HepG2 (cell line): ENCODE data around the gene SLC6A16. TPM values are rescaled to one million over a fixed set of nuclear protein-coding genes. Genes with fewer than 3 reads are reported as not detected.

Source experiments
- ATAC-seq: fragments of 200-7000 bp; cut with Tn5 transposase; 3 replicates; pipeline ENCODE4 v1.9.1; 2020; ENCODE audit warnings: mild to moderate bottlenecking, moderate library complexity
- BruUV-seq: library from RNA; stranded (reverse); fragments of 400-500 nt; replicated peaks from 2 replicates; lab custom pipeline; 2021; lab: Mats Ljungman, UMichigan
- CTCF ChIA-PET: fragments of 300-600 bp; formaldehyde crosslinking; extraction: SDS; loops from one replicate; lab custom pipeline; 2021; ENCODE audit warnings: low total read pairs, inconsistent platforms, low intra/inter-chr PET ratio; lab: Yijun Ruan, JAX
- POLR2A ChIA-PET: fragments of 350-600 bp; sonication (Branson Sonifier 250); formaldehyde crosslinking; loops from one replicate; lab custom pipeline; 2020; ENCODE audit warnings: antibody characterized with exemption, inconsistent platforms; lab: Yijun Ruan, JAX
- DNase-seq: peaks from one replicate; pipeline ENCODE4 v3.0.0-alpha.2; 2015; ENCODE audit warnings: low spot score
- FAIRE-seq: peaks from 3 replicates; lab custom pipeline; 2011; peaks lifted over from hg19 to GRCh38; lab: Jason Lieb, UNC
- H2AFZ ChIP-seq: one replicate; pipeline ENCODE4 v1.6.1; 2011; ENCODE audit warnings: low read length, inconsistent platforms
- H3K27ac ChIP-seq: fragments of 300-600 bp; 3 replicates; pipeline ENCODE4 v1.8.0; 2011; ENCODE audit warnings: mixed run types, mild to moderate bottlenecking, mixed read lengths, low read length, inconsistent platforms; ENCODE audit not compliant: insufficient read depth; ENCODE audit errors: extremely low read length
- H3K27me3 ChIP-seq, 2 experiments: fragments of 200-600 bp in 1 of 2; 2 replicates in 1 of 2; 3 replicates in 1 of 2; pipeline versions ENCODE4 v1.6.0 to v1.8.0; 2011; ENCODE audit warnings: low read length in 2 of 2, mild to moderate bottlenecking in 2 of 2, moderate library complexity in 2 of 2, inconsistent platforms in 1 of 2; ENCODE audit not compliant: insufficient read depth in 2 of 2, control insufficient read depth in 1 of 2
- H3K36me3 ChIP-seq, 2 experiments: fragments of 200-600 bp in 1 of 2; replicated peaks in 1 of 2; 2 replicates in 1 of 2; 3 replicates in 1 of 2; pipeline versions ENCODE4 v1.5.1 to v1.8.0; 2011; ENCODE audit warnings: low read length in 2 of 2, inconsistent platforms in 1 of 2; ENCODE audit not compliant: insufficient read depth in 2 of 2, control insufficient read depth in 1 of 2
- H3K4me1 ChIP-seq: 2 replicates; pipeline ENCODE4 v1.5.1; 2012; ENCODE audit warnings: low read length, inconsistent platforms; ENCODE audit not compliant: insufficient read depth
- H3K4me2 ChIP-seq: 2 replicates; pipeline ENCODE4 v1.6.0; 2011; ENCODE audit warnings: low read depth, low read length, inconsistent platforms
- H3K4me3 ChIP-seq, 3 experiments: fragments of 200-600 bp in 1 of 3; sonication (generic), shearing (Covaris generic) in 1 of 3; replicated peaks in 1 of 3; 2 replicates each; pipeline ENCODE4 v1.5.1; 2011 to 2016; ENCODE audit warnings: low read length in 3 of 3, inconsistent platforms in 2 of 3, low read depth in 2 of 3, mild to moderate bottlenecking in 2 of 3, control low read depth in 1 of 3, mixed read lengths in 1 of 3; ENCODE audit not compliant: insufficient read depth in 1 of 3
- H3K79me2 ChIP-seq: one replicate; pipeline ENCODE4 v1.6.1; 2011; ENCODE audit warnings: low read length, inconsistent platforms; ENCODE audit not compliant: insufficient read depth
- H3K9ac ChIP-seq: 2 replicates; pipeline ENCODE4 v1.6.0; 2011; ENCODE audit warnings: mild to moderate bottlenecking, low read depth, low read length, inconsistent platforms; ENCODE audit not compliant: insufficient read depth
- H3K9me3 ChIP-seq: 2 replicates; pipeline ENCODE4 v1.5.1; 2012; ENCODE audit warnings: mild to moderate bottlenecking, low read length
- H4K20me1 ChIP-seq: 2 replicates; pipeline ENCODE4 v1.6.0; 2011; ENCODE audit warnings: inconsistent platforms, mild to moderate bottlenecking, low read length, moderate library complexity; ENCODE audit not compliant: insufficient read depth
- ARID5B ChIP-seq: IDR thresholded peaks from 2 replicates; pipeline ENCODE4 v1.4.0; 2020; ENCODE audit warnings: mild to moderate bottlenecking, missing genetic modification reagents
- ELK4 ChIP-seq: sonication (generic); formaldehyde crosslinking; IDR thresholded peaks from 2 replicates; pipeline ENCODE4 v1.9.0; 2021; ENCODE audit warnings: missing genetic modification reagents, borderline replicate concordance
- GATAD2A ChIP-seq: IDR thresholded peaks from 2 replicates; pipeline ENCODE4 v1.6.1; 2016
- GFI1 ChIP-seq: sonication (generic); formaldehyde crosslinking; IDR thresholded peaks from 2 replicates; pipeline ENCODE4 v1.5.0; 2020; ENCODE audit warnings: missing genetic modification reagents, mild to moderate bottlenecking, borderline replicate concordance
- IKZF1 ChIP-seq: fragments of 450-650 bp; IDR thresholded peaks from 2 replicates; pipeline ENCODE4 v1.7.1; 2016
- JDP2 ChIP-seq: sonication (generic); formaldehyde crosslinking; IDR thresholded peaks from 2 replicates; pipeline ENCODE4 v1.8.1; 2022; ENCODE audit warnings: missing genetic modification reagents, borderline replicate concordance
- MED1 ChIP-seq: sonication (generic); formaldehyde crosslinking; IDR thresholded peaks from 2 replicates; pipeline ENCODE4 v1.4.0; 2020; ENCODE audit warnings: missing genetic modification reagents
- MXD3 ChIP-seq: IDR thresholded peaks from 2 replicates; pipeline ENCODE4 v1.6.1; 2016; ENCODE audit warnings: mild to moderate bottlenecking, missing biosample characterization, missing genetic modification reagents
- MYC ChIP-seq: sonication (generic); formaldehyde crosslinking; IDR thresholded peaks from 2 replicates; pipeline ENCODE4 v1.9.0; 2021; ENCODE audit warnings: missing genetic modification reagents, borderline replicate concordance
- NONO ChIP-seq, 2 experiments: fragments of 450-650 bp in 1 of 2; sonication (generic) in 1 of 2; formaldehyde crosslinking in 1 of 2; IDR thresholded peaks in 1 of 2; conservative IDR thresholded peaks in 1 of 2; 2 replicates each; pipeline versions ENCODE4 v1.6.1 to v1.8.0; 2017 to 2022; ENCODE audit warnings: mild to moderate bottlenecking in 1 of 2, missing genetic modification reagents in 1 of 2, moderate library complexity in 1 of 2
- SALL1 ChIP-seq: sonication (generic); formaldehyde crosslinking; IDR thresholded peaks from 2 replicates; pipeline ENCODE4 v1.8.0; 2022; ENCODE audit warnings: mild to moderate bottlenecking, missing genetic modification reagents
- SAP130 ChIP-seq: IDR thresholded peaks from 2 replicates; pipeline ENCODE4 v1.6.1; 2016; ENCODE audit warnings: low read depth
- SIN3A ChIP-seq: IDR thresholded peaks from 2 replicates; pipeline ENCODE4 v1.6.1; 2011; ENCODE audit warnings: low read depth, mild to moderate bottlenecking, control low read depth, low read length, borderline replicate concordance
- ZFP82 ChIP-seq: sonication (generic); formaldehyde crosslinking; IDR thresholded peaks from 2 replicates; pipeline ENCODE4 v1.5.1; 2020; ENCODE audit warnings: mild to moderate bottlenecking, missing genetic modification reagents, borderline replicate concordance
- ZNF563 ChIP-seq: sonication (generic); formaldehyde crosslinking; IDR thresholded peaks from 2 replicates; pipeline ENCODE4 v1.8.0; 2022; ENCODE audit warnings: mild to moderate bottlenecking, moderate library complexity, missing genetic modification reagents
- WGBS: methylation state at CpG from one replicate; pipeline ENCODE4 v1.1.6; 2017; ENCODE audit warnings: low lambda C conversion rate; 5-methylcytosine and 5-hydroxymethylcytosine counted together
- in situ Hi-C: cut with HindIII; loops from 2 replicates; pipeline ENCODE4 v1.10.0; 2017; ENCODE audit warnings: low pct_unique_long_range_greater_than_20kb; ENCODE audit not compliant: extremely low pct_ligation_motif_present
- intact Hi-C: fragments of 100-400 bp; cut with micrococcal nuclease; formaldehyde crosslinking; loops from one replicate; pipeline ENCODE4 v1.10.0; 2022; ENCODE audit not compliant: unreplicated experiment
- polyA plus RNA-seq, 8 experiments: library from polyadenylated mRNA; depleted of rRNA in 3 of 8; stranded (reverse) in 7 of 8; unstranded in 1 of 8; fragments of >200 nt; fragmentation: Illumina TruSeq in 4 of 8; extraction: Trizol in 4 of 8; gene quantifications; 2 replicates each; pipeline versions ENCODE4 v1.2.1 to v1.2.3, GENCODE V29; 2011 to 2016; ENCODE audit warnings: low read depth in 4 of 8, missing spikeins in 1 of 8, mixed read lengths in 1 of 8; ENCODE audit not compliant: insufficient read depth in 1 of 8
- total RNA-seq, 5 experiments: library from RNA; depleted of rRNA; stranded (reverse); fragments of >200 nt; fragmentation: Illumina TruSeq; extraction: Trizol; gene quantifications; 2 replicates each; pipeline ENCODE4 v1.2.3, GENCODE V29; 2016; ENCODE audit warnings: low read depth in 1 of 5
- TF ChIP-seq, protein P1 (sequence below): sonication (generic); formaldehyde crosslinking; IDR thresholded peaks from 2 replicates; pipeline ENCODE4 v1.4.0; 2020; ENCODE audit warnings: missing genetic modification reagents

The SLC6A16 gene
- total and polyA plus RNA-seq, 2 of the 13 experiments (the other 11 are each of a cell fraction or from before 2014, with no cell fraction given) = 0.07 to 0.18 TPM

- H3K4me2 ChIP-seq = peak overlapping the region; percentile 74
- DNase-seq = peak; percentile 78
- ATAC-seq = peak; percentile 78
- peak; percentile 50; the same call in 1 of the 2 replicates for TF ChIP-seq SALL1 (CRISPR knock-in tag)
- TF ChIP-seq MED1 = peak; percentile 49; the same call in 1 of the 2 replicates
- no peak for TF ChIP-seq ZFP82 (CRISPR knock-in tag)
- TF ChIP-seq SAP130 = peak; percentile 89
- TF ChIP-seq GFI1 = 0 out of 2 replicates have a peak, but pooled peaks have one; percentile 21
- TF ChIP-seq SIN3A = 0 out of 2 replicates have a peak, but pooled peaks have one; percentile 52
- TF ChIP-seq ELK4 (CRISPR knock-in tag) = no peak
- TF ChIP-seq GATAD2A (CRISPR knock-in tag) = peak; percentile 40; the same call in 1 of the 2 replicates
- no peak for TF ChIP-seq JDP2 (CRISPR knock-in tag)
- no peak for TF ChIP-seq NONO (IDR thresholded peaks at IDR 0.05)
- 0 out of 2 replicates have a peak, but pooled peaks have one; percentile 30 for TF ChIP-seq NONO (CRISPR knock-in tag; conservative IDR thresholded peaks at IDR 0.05)
- no peak; the same call in 1 of the 2 replicates for TF ChIP-seq MXD3 (CRISPR knock-in tag)
- peak; percentile 28; the same call in 1 of the 2 replicates for TF ChIP-seq ARID5B (CRISPR knock-in tag)
- TF ChIP-seq, protein P1, sequence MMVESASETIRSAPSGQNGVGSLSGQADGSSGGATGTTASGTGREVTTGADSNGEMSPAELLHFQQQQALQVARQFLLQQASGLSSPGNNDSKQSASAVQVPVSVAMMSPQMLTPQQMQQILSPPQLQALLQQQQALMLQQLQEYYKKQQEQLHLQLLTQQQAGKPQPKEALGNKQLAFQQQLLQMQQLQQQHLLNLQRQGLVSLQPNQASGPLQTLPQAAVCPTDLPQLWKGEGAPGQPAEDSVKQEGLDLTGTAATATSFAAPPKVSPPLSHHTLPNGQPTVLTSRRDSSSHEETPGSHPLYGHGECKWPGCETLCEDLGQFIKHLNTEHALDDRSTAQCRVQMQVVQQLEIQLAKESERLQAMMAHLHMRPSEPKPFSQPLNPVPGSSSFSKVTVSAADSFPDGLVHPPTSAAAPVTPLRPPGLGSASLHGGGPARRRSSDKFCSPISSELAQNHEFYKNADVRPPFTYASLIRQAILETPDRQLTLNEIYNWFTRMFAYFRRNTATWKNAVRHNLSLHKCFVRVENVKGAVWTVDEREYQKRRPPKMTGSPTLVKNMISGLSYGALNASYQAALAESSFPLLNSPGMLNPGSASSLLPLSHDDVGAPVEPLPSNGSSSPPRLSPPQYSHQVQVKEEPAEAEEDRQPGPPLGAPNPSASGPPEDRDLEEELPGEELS = 0 out of 2 replicates have a peak, but pooled peaks have one; percentile 35
- no peak for TF ChIP-seq ZNF563 (CRISPR knock-in tag)
- no peak for TF ChIP-seq IKZF1
- TF ChIP-seq MYC (CRISPR knock-in tag) = peak; percentile 74
Measured at GRCh38 chr19:49340069-49340864, 15.3 kb upstream of the SLC6A16 start.

More at GRCh38 chr19:49340069-49340864, 15.3 kb upstream of the SLC6A16 start:
- ChIA-PET CTCF (no interaction called here), POLR2A (interaction anchor here (0.6 to 1.1 kb wide), 2 partner anchors 9 to 427 kb away, joined by 3 to 4 read pairs; partner anchors contain the start of gene AP2A1)
- peak overlapping the region in 2 of 3 experiments; percentile 6 to 21; a peak in 2 of 6 replicates for H3K4me3 ChIP-seq
- H3K79me2 ChIP-seq = no peaks in the 10 kb centered on the region
- no peaks in the 10 kb centered on the region for H3K9me3 ChIP-seq
- no peak for FAIRE-seq
- H3K36me3 ChIP-seq = peaks cover 0 to 2% of the 10 kb centered on the region in 2 experiments; a peak in 1 of 5 replicates
- peaks cover 15% of the 10 kb centered on the region for H3K4me1 ChIP-seq
- 33% methylated on average over 36 of the region's 36 CpGs for WGBS
- no peak overlapping the region for H3K27ac ChIP-seq
- intact Hi-C loops (no loop called here), in situ Hi-C loops (no loop called here)
- no peaks in the 10 kb centered on the region for H4K20me1 ChIP-seq
- no peak overlapping the region for H2AFZ ChIP-seq
- no TSS peak for BruUV-seq
- H3K27me3 ChIP-seq = no peaks in the 10 kb centered on the region
- H3K9ac ChIP-seq = no peak overlapping the region
